AG09309 (cell line): Measurements from ENCODE around the gene EEF1AKMT2.

Experiments
- DNase-seq: peaks from one replicate; pipeline ENCODE4 v3.0.0-alpha.2; 2010; ENCODE audit warnings: low read depth
- H3K4me3 ChIP-seq: 2 replicates; pipeline ENCODE4 v1.5.1; 2011; ENCODE audit warnings: mild to moderate bottlenecking, low read depth, low read length, moderate library complexity; ENCODE audit not compliant: control insufficient read depth
- CTCF ChIP-seq: IDR thresholded peaks from 2 replicates; pipeline ENCODE4 v1.5.1; 2011; ENCODE audit warnings: mild to moderate bottlenecking, low read depth, low read length, inconsistent platforms; ENCODE audit not compliant: insufficient read depth, control insufficient read depth; ENCODE audit errors: missing control alignments

The EEF1AKMT2 gene

GRCh38 chr10:124735491-124736286 lies 56.0 kb downstream of the EEF1AKMT2 start:
- no peak for TF ChIP-seq CTCF
- DNase-seq, result no peak
- H3K4me3 ChIP-seq, result no peak overlapping the region

GRCh38 chr10:124734311-124735166 lies 57.1 kb downstream of the EEF1AKMT2 start:
- no peak overlapping the region for H3K4me3 ChIP-seq
- DNase-seq, result no peak
- no peak for TF ChIP-seq CTCF

- no peak for DNase-seq
- H3K4me3 ChIP-seq, result no peak overlapping the region
- TF ChIP-seq CTCF, result no peak
Observed at GRCh38 chr10:124733571-124734245, 58.0 kb downstream of the EEF1AKMT2 start.

- H3K4me3 ChIP-seq, result no peak overlapping the region
- no peak for DNase-seq
- TF ChIP-seq CTCF, result no peak
Observed at GRCh38 chr10:124732931-124733570, 58.6 kb downstream of the EEF1AKMT2 start.

GRCh38 chr10:124731551-124731950 lies 60.1 kb downstream of the EEF1AKMT2 start:
- H3K4me3 ChIP-seq, result no peak overlapping the region
- no peak for DNase-seq
- TF ChIP-seq CTCF, result no peak

GRCh38 chr10:124730790-124731189 lies 60.9 kb downstream of the EEF1AKMT2 start:
- no peak for TF ChIP-seq CTCF
- no peak for DNase-seq

More at GRCh38 chr10:124730790-124731189, 60.9 kb downstream of the EEF1AKMT2 start:
- no peak overlapping the region for H3K4me3 ChIP-seq
